DMS53 treated with DMSO at 0.1 percent for 48 hours (cell line): ENCODE measurements around the gene PDZRN4.
"Not testable (repeated sequence)": the region's sequence is repeated elsewhere in the genome, so short reads cannot be mapped to it uniquely, and the experiment has no call there.

Experiments
- DNase-seq: peaks from one replicate; lab custom pipeline; 2025; ENCODE audit not compliant: unreplicated experiment; lab: John Stamatoyannopoulos, UW

Gene PDZRN4

GRCh38 chr12:41280341-41281095, 92.4 kb downstream of the PDZRN4 start:
- not testable (repeated sequence) for DNase-seq

- not testable (repeated sequence) for DNase-seq
Observed at GRCh38 chr12:41285470-41285869, 97.3 kb downstream of the PDZRN4 start.

GRCh38 chr12:41286426-41286825, 98.3 kb downstream of the PDZRN4 start:
- DNase-seq: peak; percentile 100

DNA sequence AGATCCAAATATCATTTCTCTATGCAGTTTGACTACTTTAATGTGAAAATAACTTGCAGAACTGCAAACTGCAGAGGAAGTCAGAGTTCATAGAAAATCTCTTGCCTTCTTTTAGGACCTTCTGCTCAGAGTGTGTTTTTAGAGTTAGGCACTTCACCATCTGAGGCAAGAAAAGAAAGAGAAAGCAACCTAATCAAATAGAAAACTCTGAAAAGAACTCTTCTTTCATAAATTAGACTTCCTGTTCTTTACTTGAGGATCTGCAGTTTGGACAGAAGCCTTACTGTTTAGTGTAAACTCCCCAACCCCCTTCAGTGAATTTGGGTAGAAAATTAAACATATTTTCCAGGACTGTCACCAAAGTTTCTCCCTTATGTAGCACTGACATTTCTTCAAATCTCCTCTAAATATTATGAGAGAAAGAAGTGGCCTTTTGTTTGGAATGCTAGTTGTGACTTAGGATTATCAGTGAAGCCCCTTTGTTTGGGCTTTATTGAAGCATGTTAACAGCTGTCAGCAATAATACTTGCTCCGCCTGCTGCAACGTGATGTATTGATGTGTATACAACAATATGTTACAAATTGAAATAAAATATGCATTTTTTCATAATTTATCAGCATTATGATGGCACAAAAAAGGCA, 99.5 kb downstream of the PDZRN4 start:
- no peak for DNase-seq

GRCh38 chr12:41288142-41288811, 100.2 kb downstream of the PDZRN4 start:
- no peak for DNase-seq

DNA sequence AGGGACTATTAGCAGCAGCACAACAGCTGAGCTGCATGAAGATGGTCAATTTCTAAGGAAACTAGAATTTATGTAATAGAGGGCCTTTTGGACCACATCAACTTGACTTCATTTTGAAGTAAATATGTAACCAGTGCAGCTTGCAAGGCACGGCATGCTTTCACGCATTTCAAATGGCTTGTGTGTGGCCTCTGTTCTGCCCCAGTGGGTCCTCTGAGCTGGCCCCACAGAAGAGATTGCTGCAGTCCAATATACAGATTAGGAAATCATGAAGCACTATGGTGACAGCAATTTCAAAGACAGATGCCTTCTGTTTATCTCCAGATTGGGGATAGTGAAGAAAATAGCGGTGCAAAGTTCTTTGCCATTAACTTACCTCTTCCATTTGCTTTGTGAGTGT, 101.4 kb downstream of the PDZRN4 start:
- DNase-seq: no peak

GRCh38 chr12:41293011-41293410, 104.9 kb downstream of the PDZRN4 start:
- no peak for DNase-seq

GRCh38 chr12:41293461-41293860, 105.3 kb downstream of the PDZRN4 start:
- no peak for DNase-seq

DNA sequence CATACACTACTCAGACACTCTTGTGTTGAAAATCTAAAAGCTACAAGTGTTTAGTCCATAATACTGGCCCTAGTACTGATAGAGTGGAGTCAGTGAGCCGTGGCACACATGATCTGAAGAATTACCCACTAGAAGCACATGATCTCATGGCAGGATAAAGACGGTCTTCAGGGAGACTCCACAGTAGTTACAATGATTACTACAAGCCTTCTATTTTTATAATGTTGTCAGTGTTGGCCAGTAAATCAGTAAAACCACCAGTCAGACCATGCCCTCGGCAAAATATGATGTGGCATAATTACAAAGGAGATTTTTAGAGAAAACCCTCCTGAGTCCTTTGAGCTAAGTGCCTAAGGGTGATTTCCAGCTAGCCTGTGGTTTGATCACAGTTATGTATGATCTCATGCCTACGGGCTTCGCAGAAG, 114.9 kb downstream of the PDZRN4 start:
- DNase-seq: no peak

- DNase-seq: peak; percentile 47
Observed at GRCh38 chr12:41304526-41304925, 116.4 kb downstream of the PDZRN4 start.

DNA sequence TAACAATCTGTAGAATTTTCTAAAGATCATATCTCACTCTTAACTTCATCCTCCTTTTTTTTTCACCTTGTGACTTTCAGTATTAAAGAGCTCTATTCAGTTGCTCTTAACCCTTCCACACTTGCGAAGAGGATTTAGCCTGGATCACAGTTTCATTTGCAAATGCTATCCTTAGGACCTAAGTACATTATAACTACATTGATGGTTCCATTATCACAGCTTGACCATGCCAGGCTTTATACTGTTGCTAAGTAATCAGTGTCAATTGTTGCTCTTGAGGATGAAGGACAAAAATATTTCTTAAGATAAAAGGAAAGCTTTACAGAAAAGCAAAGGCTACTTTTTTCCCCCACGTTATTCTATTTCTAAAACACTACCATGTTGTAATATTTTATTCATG, 122.2 kb downstream of the PDZRN4 start:
- no peak for DNase-seq

DNA sequence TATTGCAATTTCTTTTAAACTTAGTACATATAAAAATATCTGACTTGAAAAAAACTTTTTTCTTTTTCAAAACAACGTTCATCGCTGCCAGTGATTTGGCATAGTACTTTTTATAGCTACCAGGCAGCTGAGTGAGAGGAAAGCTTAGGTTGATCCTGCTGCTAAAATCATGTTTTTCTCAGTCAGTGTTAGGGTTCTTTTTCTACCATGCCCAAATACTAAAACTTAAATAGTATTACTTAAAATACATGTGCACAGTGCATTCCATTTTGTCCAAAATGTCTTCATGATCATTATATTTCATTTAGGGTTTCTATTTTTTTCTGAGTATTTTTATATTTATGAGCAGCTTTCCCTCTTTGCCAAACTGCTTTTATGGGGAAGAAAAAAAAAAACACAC, 123.8 kb downstream of the PDZRN4 start:
- no peak for DNase-seq

GRCh38 chr12:41312451-41312850, 124.3 kb downstream of the PDZRN4 start:
- DNase-seq: not testable (repeated sequence)

DNA sequence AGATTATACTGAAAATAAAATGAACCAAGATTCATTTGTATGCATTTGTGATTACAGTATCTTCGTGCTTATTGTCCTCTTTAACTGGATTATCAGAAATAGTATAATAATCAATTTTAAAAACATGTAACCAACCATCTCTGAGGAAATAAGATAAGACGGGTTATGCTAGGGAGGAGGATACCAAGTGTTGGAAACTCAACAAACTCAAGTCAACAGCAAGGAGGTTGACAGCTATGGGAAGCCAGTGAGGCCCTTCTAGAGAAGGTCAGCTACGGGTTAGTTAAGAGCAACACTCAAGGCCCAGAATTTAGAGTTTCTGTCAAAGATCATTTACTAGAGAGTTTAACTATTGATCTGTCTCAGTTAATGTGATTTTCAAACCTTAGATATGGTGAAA, 137.2 kb downstream of the PDZRN4 start:
- no peak for DNase-seq

DNA sequence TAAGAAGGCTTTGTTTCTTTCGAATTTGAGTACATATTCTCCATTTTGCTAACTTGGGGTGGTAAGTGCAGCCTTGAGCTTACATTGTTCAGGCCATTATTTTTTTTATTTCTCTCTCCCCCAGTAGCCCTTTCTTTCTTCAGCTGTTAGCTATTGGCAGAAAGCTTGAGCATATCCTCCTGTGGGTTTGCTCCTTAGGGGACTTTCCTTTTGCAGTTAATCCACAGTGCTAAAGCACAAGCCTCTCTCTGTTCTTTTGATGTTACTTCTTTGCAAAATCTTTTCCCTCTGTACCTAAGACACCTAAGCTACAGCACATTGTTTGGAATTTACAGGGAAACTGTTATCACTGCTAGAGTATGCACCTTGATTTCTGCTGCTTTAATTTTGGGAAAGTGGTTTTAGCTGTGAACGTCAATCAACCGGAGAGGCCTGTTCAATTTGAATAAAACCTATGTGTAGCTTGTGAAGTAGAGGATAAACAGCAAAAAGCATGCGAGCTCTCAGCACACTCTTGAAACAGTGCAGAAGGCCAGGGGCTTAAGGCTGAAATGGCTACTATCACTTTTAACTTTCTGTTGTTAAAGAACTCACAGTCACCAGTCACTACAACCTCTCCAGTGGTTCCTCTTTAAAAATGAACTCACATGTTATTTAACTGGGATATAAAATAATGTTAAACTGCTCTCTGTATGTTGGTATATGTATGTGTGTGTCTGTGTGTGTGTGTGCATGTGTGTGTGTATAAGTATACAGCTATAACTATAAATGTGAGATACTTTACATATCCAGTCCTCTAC, 139.2 kb downstream of the PDZRN4 start:
- no peak for DNase-seq

- DNase-seq: no peak
Observed at GRCh38 chr12:41333974-41334373, 145.9 kb downstream of the PDZRN4 start.

DNA sequence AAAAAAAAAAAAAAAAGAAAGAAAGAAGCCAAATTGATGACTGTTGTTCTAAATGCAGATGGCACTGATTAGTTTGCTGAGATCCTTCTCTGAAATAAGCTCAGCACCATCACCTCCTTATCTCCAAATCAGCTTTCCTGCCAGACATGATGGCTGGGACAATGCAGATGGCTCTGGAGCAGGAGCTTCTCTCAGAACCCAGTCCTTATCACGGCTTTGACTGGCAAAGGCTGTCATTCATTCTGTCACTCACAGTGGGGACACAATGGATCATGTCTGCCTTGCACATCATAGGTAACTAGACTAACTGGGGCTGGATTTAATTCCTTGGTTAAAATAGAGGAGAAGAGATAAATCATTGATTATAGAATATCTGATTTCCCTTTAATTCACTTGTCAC, 146.3 kb downstream of the PDZRN4 start:
- no peak for DNase-seq

DNA sequence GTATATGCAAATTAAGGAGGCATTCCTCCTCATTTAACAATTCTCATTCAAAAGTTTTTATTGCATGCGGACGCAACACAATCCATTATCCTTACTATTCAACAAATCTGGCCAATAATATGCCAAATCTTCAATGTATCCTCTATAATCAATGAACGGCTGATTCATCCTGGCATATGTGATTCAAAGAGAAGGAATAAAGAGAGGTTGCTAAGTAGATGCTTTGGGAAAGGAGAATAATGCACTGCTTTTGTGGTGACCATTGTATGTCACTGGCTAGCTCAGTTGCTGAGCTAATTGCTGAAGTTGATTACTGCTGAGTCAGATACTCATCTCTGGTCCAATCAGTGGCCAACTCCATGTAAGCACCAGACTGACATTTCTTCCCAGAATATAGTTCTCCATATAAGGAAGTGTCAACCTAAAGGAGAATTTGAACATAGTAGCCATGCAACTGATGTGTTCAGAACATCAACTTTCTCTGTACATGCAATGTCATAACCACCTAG, 148.0 kb downstream of the PDZRN4 start:
- no peak for DNase-seq

DNA sequence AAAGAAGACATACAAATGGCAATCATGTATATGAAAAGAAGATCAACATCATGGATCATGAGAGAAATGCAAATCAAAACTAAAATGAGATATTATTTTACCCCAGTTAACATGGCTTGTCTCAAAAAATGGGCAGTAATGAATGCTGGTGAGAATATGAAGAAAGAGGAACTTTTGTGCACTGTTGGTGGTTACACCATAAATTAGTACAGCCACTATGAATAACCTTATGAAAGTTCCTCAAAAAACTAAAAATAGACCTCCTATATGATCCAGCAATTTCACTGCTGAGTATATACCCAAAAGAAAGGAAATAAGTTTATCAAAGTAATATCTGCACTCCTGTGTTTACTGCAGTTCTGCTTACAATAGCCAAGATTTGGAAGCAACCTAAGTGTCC, 151.7 kb downstream of the PDZRN4 start:
- DNase-seq: no peak

GRCh38 chr12:41344776-41345470, 156.8 kb downstream of the PDZRN4 start:
- no peak for DNase-seq

- no peak for DNase-seq
Observed at GRCh38 chr12:41348198-41348597, 160.1 kb downstream of the PDZRN4 start.
